ENCODE data around the gene NPHP4. TPM values are rescaled to one million over a fixed set of nuclear protein-coding genes. Genes with fewer than 3 reads are reported as not detected.

NPHP4 gene
- total RNA-seq, 2 donors from 2014 or later = 11.4 to 32.2 TPM

- 83% methylated on average over 4 of the region's 11 CpGs for WGBS
Measured at GRCh38 chr1:5839881-5840550, 152.2 kb downstream of the NPHP4 start.

GRCh38 chr1:5839161-5839880, 152.9 kb downstream of the NPHP4 start:
- H3K36me3 ChIP-seq = no peaks in the 10 kb centered on the region
- 71% methylated on average over 6 of the region's 6 CpGs for WGBS
- no peak for TF ChIP-seq POLR2A (IDR thresholded peaks at IDR 0.05)
- TF ChIP-seq CTCF (IDR thresholded peaks at IDR 0.05) = no peak
- TF ChIP-seq POLR2AphosphoS5 (IDR thresholded peaks at IDR 0.05) = no peak

More at GRCh38 chr1:5839881-5840550, 152.2 kb downstream of the NPHP4 start:
- intact Hi-C loops (cut with DNase I) = no loop called here
- H3K4me1 ChIP-seq (replicated peaks) = no peaks in the 10 kb centered on the region
- H3K9me3 ChIP-seq = no peaks in the 10 kb centered on the region
- H3K27ac ChIP-seq = no peak overlapping the region
- no peak overlapping the region for H3K4me3 ChIP-seq
- no peak for DNase-seq (ENCODE audit: low spot score)
- H3K27me3 ChIP-seq (replicated peaks; ENCODE audit: insufficient read depth) = no peaks in the 10 kb centered on the region
- TF ChIP-seq CTCF (IDR thresholded peaks at IDR 0.05) = no peak
- TF ChIP-seq POLR2AphosphoS5 (IDR thresholded peaks at IDR 0.05) = no peak
- TF ChIP-seq POLR2A (IDR thresholded peaks at IDR 0.05) = no peak
- no peaks in the 10 kb centered on the region for H3K36me3 ChIP-seq

GRCh38 chr1:5837976-5838653, 154.1 kb downstream of the NPHP4 start:
- H3K27ac ChIP-seq = no peak overlapping the region
- DNase-seq (ENCODE audit: low spot score) = no peak
- H3K4me3 ChIP-seq = no peak overlapping the region
- H3K27me3 ChIP-seq (replicated peaks; ENCODE audit: insufficient read depth) = no peaks in the 10 kb centered on the region
- WGBS = 82% methylated on average over 19 of the region's 19 CpGs
- no peaks in the 10 kb centered on the region for H3K4me1 ChIP-seq (replicated peaks)
- intact Hi-C loops (cut with DNase I) = no loop called here
- TF ChIP-seq CTCF (IDR thresholded peaks at IDR 0.05) (no peak), POLR2A (IDR thresholded peaks at IDR 0.05) (no peak), POLR2AphosphoS5 (IDR thresholded peaks at IDR 0.05) (no peak)
- no peaks in the 10 kb centered on the region for H3K36me3 ChIP-seq
- H3K9me3 ChIP-seq = no peaks in the 10 kb centered on the region

More at GRCh38 chr1:5839161-5839880, 152.9 kb downstream of the NPHP4 start:
- DNase-seq (ENCODE audit: low spot score) = no peak
- H3K9me3 ChIP-seq = no peaks in the 10 kb centered on the region
- no peak overlapping the region for H3K27ac ChIP-seq
- H3K4me3 ChIP-seq = no peak overlapping the region
- intact Hi-C loops (cut with DNase I) = no loop called here
- H3K27me3 ChIP-seq (replicated peaks; ENCODE audit: insufficient read depth) = no peaks in the 10 kb centered on the region
- no peaks in the 10 kb centered on the region for H3K4me1 ChIP-seq (replicated peaks)

DNA sequence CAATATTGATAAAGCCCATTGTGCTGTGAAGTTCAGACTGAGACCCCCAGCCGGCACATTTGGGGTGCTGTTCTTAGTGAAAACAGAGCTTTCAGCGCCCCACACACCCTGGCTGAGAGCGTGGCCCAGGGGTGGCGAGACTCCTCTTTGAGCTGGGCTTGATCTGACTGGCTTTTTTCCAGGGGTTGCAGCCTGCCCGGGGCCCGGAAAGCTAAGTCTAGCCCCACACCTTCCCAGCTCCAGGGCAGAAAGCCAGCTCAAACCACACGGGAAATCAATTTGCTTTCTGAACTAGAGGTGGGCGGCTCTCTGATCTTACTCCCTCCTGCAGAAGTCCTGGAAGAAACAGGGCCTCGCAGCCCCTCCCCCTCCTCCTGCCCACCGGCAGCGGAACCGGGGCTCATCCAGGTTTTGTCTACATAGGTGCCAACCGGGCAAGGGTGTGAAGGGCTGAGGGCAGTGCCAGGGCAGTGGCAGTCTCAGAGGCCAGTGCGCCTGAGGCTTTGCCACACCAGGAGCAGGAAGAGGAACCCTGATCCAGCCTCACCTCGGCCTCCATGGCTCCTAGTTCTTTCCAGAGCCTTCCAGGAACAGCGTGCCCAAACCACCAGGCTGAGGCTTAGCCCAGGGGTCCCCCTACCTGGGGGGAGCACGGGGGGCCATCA, 155.3 kb downstream of the NPHP4 start:
- 24% methylated on average over 17 of the region's 17 CpGs for WGBS
- Histone ChIP-seq H3K27ac (no peak overlapping the region), H3K36me3 (no peaks in the 10 kb centered on the region), H3K9me3 (no peaks in the 10 kb centered on the region), H3K27me3 (replicated peaks; ENCODE audit: insufficient read depth) (no peaks in the 10 kb centered on the region), H3K4me1 (replicated peaks) (no peaks in the 10 kb centered on the region), H3K4me3 (no peak overlapping the region)
- intact Hi-C loops (cut with DNase I) = no loop called here
- TF ChIP-seq CTCF (IDR thresholded peaks at IDR 0.05) = no peak
- no peak for TF ChIP-seq POLR2A (IDR thresholded peaks at IDR 0.05)
- no peak for TF ChIP-seq POLR2AphosphoS5 (IDR thresholded peaks at IDR 0.05)
- no peak for DNase-seq (ENCODE audit: low spot score)
